GM19023 (cell line): Measurements from ENCODE around the gene AFAP1.

ENCODE experiments used
- ATAC-seq: cut with Tn5 transposase; IDR thresholded peaks from one replicate; pipeline ENCODE4 v1.9.1; 2021; ENCODE audit warnings: mild to moderate bottlenecking, moderate library complexity; ENCODE audit not compliant: unreplicated experiment

The AFAP1 gene

GRCh38 chr4:7808752-7809151 is 130.9 kb downstream of the AFAP1 start:
- no peak for ATAC-seq

DNA sequence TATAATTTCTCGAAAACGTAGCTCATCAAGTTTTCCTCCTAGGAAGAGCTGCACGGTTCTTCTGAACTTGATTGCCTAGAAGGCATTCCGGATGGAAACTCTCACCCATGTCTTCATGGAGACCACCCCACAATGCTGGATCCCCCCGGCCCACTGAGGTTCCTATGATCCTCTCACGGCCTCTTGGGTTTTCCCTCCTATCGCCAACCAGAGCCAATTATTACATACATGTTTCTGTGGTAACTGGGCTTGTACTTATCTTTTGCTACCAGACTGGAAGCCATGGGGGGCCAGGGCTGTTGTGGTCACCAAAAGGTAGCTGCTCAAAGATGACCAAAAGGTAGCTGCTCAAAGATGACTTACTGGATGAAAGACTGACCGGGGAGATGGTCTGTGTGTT is 131.5 kb downstream of the AFAP1 start:
- ATAC-seq: no peak

DNA sequence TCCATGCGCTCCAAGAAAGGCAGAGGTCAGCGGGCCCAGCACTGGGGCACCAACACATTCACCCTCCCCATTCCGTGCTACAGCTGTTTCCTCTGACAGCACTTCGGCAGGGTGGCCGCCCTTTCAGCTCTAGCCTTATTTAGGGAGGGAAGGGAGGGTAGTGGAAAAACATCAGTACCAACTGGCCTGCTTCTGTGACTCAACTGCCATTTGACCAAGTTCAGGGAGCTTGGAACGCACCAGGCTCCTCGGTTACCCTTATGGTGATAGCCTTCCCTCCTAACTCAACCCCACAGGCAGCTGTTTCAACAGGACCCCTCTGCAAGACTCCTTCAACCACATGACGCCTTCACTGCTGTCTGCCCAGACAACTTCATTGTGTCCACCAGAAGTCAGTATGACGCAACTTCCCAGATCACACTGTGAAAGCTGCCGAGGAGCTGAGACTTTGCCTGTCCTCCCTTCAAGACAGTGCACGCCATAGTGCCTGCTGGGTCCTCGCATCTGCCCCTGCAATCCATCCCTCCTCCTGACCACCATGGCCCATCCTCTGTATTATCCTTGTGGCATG is 132.2 kb downstream of the AFAP1 start:
- no peak for ATAC-seq

- no peak for ATAC-seq
Measured at GRCh38 chr4:7806338-7807090, 133.1 kb downstream of the AFAP1 start.

DNA sequence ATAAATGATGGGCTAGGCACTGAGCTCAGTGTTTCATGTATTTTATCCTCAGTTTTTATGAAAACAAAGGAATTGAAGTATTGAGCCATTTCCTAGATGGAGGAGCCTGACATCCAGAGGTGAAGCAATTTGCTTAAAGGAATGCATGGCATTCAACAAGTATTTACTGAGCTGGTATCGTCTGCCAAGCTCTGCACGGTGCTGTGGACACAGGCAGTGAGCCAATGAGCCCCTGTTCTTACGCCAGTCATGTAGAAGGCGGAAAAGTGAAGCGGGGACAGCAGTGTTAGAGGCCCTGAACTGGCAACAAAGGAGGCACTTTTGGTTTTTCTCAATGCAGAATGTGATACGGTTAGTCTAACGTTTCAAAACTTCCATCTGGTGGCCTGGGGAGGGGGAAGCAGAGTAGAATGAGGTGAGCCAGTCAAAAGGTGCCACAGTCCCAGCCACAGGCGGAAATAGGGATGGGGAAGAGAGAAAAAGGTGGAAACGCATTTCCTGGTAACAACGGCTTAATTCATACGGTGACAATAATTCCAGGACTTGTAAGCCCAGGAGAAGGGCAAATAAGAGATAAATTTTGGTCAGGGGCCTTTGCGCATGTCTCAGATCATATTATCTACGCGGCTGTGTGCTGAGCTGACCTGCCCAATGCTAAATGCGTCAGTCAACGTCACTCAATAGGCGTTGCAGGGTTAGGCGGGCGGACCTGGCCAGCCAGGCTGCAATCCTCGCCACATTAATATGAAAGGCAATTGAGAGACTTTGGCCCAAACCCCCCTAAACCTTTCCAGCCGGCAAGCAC is 133.9 kb downstream of the AFAP1 start:
- no peak for ATAC-seq

DNA sequence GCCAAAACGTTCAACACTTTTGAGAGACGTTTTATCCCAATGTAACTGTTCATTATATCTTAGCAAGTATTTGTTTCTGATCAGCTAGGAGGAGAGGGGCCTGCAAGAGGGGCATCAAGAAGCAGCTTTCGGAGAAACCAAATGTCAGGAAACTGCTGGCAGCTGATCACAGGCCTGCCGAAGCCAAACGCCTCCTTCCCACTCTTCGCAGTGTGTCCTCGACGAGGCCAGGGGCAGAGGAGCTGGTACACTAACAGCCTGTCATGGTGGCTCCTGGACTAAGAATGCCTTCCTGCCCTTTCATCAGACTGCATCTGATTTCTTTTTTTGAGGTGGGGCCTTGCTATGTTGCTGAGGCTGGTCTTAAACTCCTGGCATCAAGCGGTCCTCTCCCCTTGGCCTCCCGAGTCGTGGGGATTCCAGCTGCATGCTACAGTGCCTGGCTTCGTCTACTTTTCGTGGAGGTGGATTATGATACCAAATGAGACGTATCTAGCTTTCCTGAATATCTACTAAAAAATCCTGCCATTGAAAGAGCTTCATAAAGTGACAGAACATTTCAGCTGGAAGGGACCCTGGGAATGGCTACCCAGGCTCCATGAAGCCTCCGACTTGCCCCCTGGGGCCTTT is 134.8 kb downstream of the AFAP1 start:
- no peak for ATAC-seq

- peak; percentile 61 for ATAC-seq
Measured at GRCh38 chr4:7803992-7804755, 135.5 kb downstream of the AFAP1 start.

GRCh38 chr4:7803371-7803770 is 136.3 kb downstream of the AFAP1 start:
- no peak for ATAC-seq

DNA sequence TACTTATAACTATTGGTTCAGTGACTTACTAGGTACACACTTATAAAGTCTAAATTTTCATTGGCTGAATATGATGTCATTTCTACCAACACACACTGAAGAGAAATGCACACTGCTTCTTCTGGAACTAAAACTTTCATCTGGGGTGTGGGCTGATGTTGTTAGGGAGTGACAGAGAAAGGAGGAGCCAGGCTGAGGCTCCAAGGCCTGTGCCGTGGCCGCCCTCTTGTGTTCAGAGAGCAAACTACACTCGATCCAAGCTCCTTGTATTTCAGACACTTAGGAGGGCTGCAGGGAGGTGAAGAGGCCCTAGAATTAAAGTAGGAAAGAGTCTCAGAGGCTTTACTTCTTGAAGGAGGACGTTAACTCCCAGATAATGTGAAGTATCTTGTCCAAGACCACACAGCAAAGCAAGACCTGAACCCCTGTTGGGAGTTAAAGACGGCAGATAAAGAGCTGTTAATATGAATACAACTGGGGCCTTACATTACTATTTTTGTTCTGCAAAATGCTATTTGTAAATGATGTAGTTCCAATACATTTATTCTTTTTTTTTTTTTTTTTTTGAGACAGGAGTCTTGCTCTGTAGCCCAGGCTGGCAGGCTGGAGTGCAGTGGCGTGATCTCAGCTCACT is 137.5 kb downstream of the AFAP1 start:
- ATAC-seq: peak; percentile 77

DNA sequence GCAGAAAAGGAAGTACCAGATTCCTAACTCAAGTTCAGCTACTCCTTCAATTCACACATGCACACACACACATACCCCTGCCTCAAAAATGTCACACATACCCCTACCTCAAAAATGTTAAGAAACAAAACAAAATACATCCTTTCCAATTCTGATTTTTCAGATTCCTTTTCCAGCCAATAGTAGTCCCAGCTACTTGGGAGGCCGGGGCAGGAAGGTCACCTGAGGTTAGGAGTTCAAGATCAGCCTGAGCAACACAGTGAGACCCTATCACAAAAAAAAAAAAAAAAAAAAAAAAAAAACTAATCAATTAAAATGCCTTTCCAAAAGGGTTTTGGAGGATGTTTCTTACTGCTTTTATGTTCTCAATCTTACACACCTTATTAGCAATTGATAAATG is 138.0 kb downstream of the AFAP1 start:
- no peak for ATAC-seq

- ATAC-seq: no peak
Measured at GRCh38 chr4:7801001-7801400, 138.7 kb downstream of the AFAP1 start.

DNA sequence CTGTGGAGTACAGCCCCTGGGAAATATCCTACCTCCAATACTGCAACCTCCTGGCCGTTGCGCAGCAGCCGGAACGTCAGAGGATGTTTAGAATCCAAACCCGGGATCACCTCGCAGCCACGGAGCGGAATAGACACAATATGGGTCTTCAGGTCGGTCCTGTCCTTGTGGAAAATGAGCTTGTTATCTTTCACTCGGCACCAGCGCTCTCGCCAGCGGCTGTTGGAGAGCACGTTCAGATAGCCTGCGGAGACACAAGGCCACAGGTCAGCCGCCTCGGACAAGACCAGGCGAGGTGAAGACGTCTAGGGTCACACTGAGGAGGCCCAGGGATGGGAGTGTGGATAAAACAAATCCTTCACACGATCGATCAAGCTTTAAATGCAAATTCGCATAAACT is 139.3 kb downstream of the AFAP1 start:
- ATAC-seq: no peak

DNA sequence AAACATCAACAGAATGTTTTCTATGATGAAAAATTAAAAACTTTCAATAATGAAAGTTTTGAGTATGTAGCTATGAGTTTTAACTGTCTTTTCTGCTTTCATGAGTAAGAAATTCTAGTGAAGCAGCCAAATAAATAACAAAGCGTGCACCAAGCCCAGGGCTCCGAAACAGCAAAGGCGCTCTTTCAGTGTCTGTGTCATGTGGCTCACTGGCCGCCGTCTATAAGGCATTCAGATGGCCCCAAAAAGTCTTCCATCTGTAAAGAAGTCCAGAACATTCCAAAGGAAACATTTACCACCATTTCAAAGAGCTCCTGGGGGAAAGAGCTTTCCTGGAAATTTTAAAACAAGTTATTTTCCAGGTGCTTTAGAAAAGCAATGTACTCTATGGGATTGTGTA is 139.9 kb downstream of the AFAP1 start:
- no peak for ATAC-seq

GRCh38 chr4:7799306-7799705 is 140.4 kb downstream of the AFAP1 start:
- ATAC-seq: no peak

GRCh38 chr4:7798178-7798995 is 141.3 kb downstream of the AFAP1 start:
- no peak for ATAC-seq

DNA sequence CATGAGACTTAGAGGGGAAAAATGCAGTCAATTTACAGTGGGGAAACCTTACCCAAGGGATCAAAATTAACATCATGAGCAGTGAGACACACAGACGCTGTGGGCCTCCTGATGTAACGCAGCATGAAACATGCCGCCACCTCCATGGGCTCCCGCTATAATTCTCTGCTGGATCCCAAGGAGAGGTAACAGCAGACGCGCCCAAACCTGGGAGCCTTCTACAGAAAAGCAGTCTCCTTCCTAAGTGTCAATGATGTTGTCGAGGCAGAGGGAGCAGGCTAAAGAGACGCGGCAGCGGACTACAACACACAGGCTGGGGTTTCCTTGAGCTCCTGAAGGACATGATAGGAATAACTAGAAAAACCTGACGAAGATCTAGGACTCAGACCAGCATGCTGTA is 142.3 kb downstream of the AFAP1 start:
- ATAC-seq: no peak

- no peak for ATAC-seq
Measured at GRCh38 chr4:7795983-7796382, 143.7 kb downstream of the AFAP1 start.

- no peak for ATAC-seq
Measured at GRCh38 chr4:7793186-7793585, 146.5 kb downstream of the AFAP1 start.

GRCh38 chr4:7792616-7793015 is 147.0 kb downstream of the AFAP1 start:
- peak; percentile 70 for ATAC-seq
